Urinary bladder (tissue), 4 donors: Measurements from ENCODE around the gene KRT31. TPM values are rescaled to one million over a fixed set of nuclear protein-coding genes. Genes with fewer than 3 reads are reported as not detected.
"Not testable (repeated sequence)": the region's sequence is repeated elsewhere in the genome, so short reads cannot be mapped to it uniquely, and the experiment has no call there.

ENCODE experiments used
- DNase-seq: peaks from one replicate; pipeline ENCODE4 v3.0.0-alpha.2; 2015; ENCODE audit errors: extremely low spot score
- H3K27ac ChIP-seq: one replicate; pipeline ENCODE4 v1.5.1; 2013; ENCODE audit warnings: low read depth, mild to moderate bottlenecking, moderate library complexity
- H3K36me3 ChIP-seq: one replicate; pipeline ENCODE4 v1.6.1; 2013; ENCODE audit warnings: mild to moderate bottlenecking, moderate library complexity; ENCODE audit not compliant: insufficient read depth
- H3K4me1 ChIP-seq: one replicate; pipeline ENCODE4 v1.6.1; 2013; ENCODE audit warnings: mild to moderate bottlenecking, moderate library complexity; ENCODE audit not compliant: insufficient read depth
- H3K4me3 ChIP-seq: one replicate; pipeline ENCODE4 v1.5.1; 2013; ENCODE audit warnings: low read depth, low read length
- whole genome bisulfite sequencing: extraction: QIAGEN DNeasy Blood & Tissue Kit; methylation state at CpG from one replicate; pipeline ENCODE4 v1.1.7; 2013; 5-methylcytosine and 5-hydroxymethylcytosine counted together
- polyA plus RNA-seq: library from polyadenylated mRNA; stranded (reverse); fragments of 200-250 nt; gene quantifications from one replicate; pipeline ENCODE4 v1.2.3, GENCODE V29; 2013
- total RNA-seq: library from RNA; depleted of rRNA; stranded (reverse); fragments of >200 nt; gene quantifications from one replicate; pipeline ENCODE4 v1.2.3, GENCODE V29; 2014
- donor health status: healthy with polysubstance abuse.
- donor health status: healthy.

KRT31 gene
- total and polyA plus RNA-seq, 2 donors = 0.16 TPM; not detected in 1

GRCh38 chr17:41363881-41364280, 33.5 kb downstream of the KRT31 start:
- H3K36me3 ChIP-seq = no peaks in the 10 kb centered on the region
- no peak overlapping the region for H3K27ac ChIP-seq
- no peaks in the 10 kb centered on the region for H3K4me1 ChIP-seq
- H3K4me3 ChIP-seq = no peak overlapping the region
- DNase-seq = no peak
- WGBS = 83% methylated on average over 2 of the region's 2 CpGs

- no peak for DNase-seq
- WGBS = 64% methylated on average over 5 of the region's 5 CpGs
- Histone ChIP-seq H3K27ac (no peak overlapping the region), H3K4me3 (no peak overlapping the region), H3K4me1 (no peaks in the 10 kb centered on the region), H3K36me3 (no peaks in the 10 kb centered on the region)
Observed at GRCh38 chr17:41360296-41360995, 37.0 kb downstream of the KRT31 start.

- Histone ChIP-seq H3K27ac (no peak overlapping the region), H3K36me3 (no peaks in the 10 kb centered on the region), H3K4me1 (no peaks in the 10 kb centered on the region), H3K4me3 (no peak overlapping the region)
- WGBS = 79% methylated on average over 4 of the region's 4 CpGs
- DNase-seq = no peak
Observed at GRCh38 chr17:41354536-41354935, 42.9 kb downstream of the KRT31 start.

GRCh38 chr17:41352597-41353366, 44.6 kb downstream of the KRT31 start:
- WGBS = 73% methylated on average over 7 of the region's 7 CpGs
- no peak overlapping the region for H3K27ac ChIP-seq
- DNase-seq = no peak
- no peaks in the 10 kb centered on the region for H3K4me1 ChIP-seq
- no peaks in the 10 kb centered on the region for H3K36me3 ChIP-seq
- H3K4me3 ChIP-seq = no peak overlapping the region

- no peaks in the 10 kb centered on the region for H3K36me3 ChIP-seq
- DNase-seq = no peak
- no peaks in the 10 kb centered on the region for H3K4me1 ChIP-seq
- H3K4me3 ChIP-seq = no peak overlapping the region
- WGBS = 83% methylated on average over 2 of the region's 2 CpGs
- H3K27ac ChIP-seq = no peak overlapping the region
Observed at GRCh38 chr17:41351177-41351576, 46.2 kb downstream of the KRT31 start.

GRCh38 chr17:41350381-41350878, 47.0 kb downstream of the KRT31 start, which contains the start of gene KRT33A:
TSS of gene KRT33A (minus strand) at chr17:41350828. CDS start at chr17:41350767, 61 bp downstream.
- H3K36me3 ChIP-seq, H3K27ac ChIP-seq, H3K4me3 ChIP-seq, H3K4me1 ChIP-seq, DNase-seq: not testable (repeated sequence)
- 89% methylated on average over 16 of the region's 16 CpGs for WGBS

GRCh38 chr17:41347869-41348760, 49.3 kb downstream of the KRT31 start:
- Histone ChIP-seq H3K36me3 (no peaks in the 10 kb centered on the region), H3K4me3 (no peak overlapping the region), H3K27ac (no peak overlapping the region), H3K4me1 (no peaks in the 10 kb centered on the region)
- 80% methylated on average over 7 of the region's 7 CpGs for WGBS
- DNase-seq = no peak

GRCh38 chr17:41346421-41346820, 51.0 kb downstream of the KRT31 start:
- WGBS = 93% methylated on average over 16 of the region's 16 CpGs

GRCh38 chr17:41345992-41346391, 51.4 kb downstream of the KRT31 start:
- Histone ChIP-seq H3K4me3 (no peak overlapping the region), H3K36me3 (no peaks in the 10 kb centered on the region), H3K27ac (no peak overlapping the region), H3K4me1 (no peaks in the 10 kb centered on the region)
- WGBS = 82% methylated on average over 3 of the region's 3 CpGs
- no peak for DNase-seq

More at GRCh38 chr17:41346421-41346820, 51.0 kb downstream of the KRT31 start:
- not testable (repeated sequence) for H3K27ac ChIP-seq, DNase-seq, H3K4me3 ChIP-seq, H3K4me1 ChIP-seq, H3K36me3 ChIP-seq

Other genes starting within 250 kb of the KRT31 start
Only the 30 nearest of the 31 such genes appear.
- gene KRTAP4-4, start 236.9 kb downstream of the KRT31 start, total RNA-seq = not detected
- gene KRTAP4-4, start 236.9 kb downstream of the KRT31 start, polyA plus RNA-seq = not detected
- not detected for gene KRTAP4-3, start 229.4 kb downstream of the KRT31 start, total RNA-seq
- gene KRTAP4-3, start 229.4 kb downstream of the KRT31 start, polyA plus RNA-seq = not detected
- not detected for gene KRTAP4-2, start 219.4 kb downstream of the KRT31 start, total RNA-seq
- gene KRTAP4-2, start 219.4 kb downstream of the KRT31 start, polyA plus RNA-seq = not detected
- gene KRTAP4-1, start 212.7 kb downstream of the KRT31 start, total RNA-seq = not detected
- not detected for gene KRTAP4-1, start 212.7 kb downstream of the KRT31 start, polyA plus RNA-seq
- gene KRTAP9-1, start 207.7 kb downstream of the KRT31 start, total RNA-seq = not detected
- not detected for gene KRTAP9-1, start 207.7 kb downstream of the KRT31 start, polyA plus RNA-seq
- gene KRTAP9-2, start 171.0 kb downstream of the KRT31 start, total RNA-seq = not detected
- not detected for gene KRTAP9-2, start 171.0 kb downstream of the KRT31 start, polyA plus RNA-seq
- not detected for gene KRTAP9-3, start 165.2 kb downstream of the KRT31 start, total RNA-seq
- not detected for gene KRTAP9-3, start 165.2 kb downstream of the KRT31 start, polyA plus RNA-seq
- not detected for gene KRTAP9-8, start 159.6 kb downstream of the KRT31 start, total RNA-seq
- not detected for gene KRTAP9-8, start 159.6 kb downstream of the KRT31 start, polyA plus RNA-seq
- gene KRTAP9-4, start 147.9 kb downstream of the KRT31 start, total RNA-seq = not detected
- not detected for gene KRTAP9-4, start 147.9 kb downstream of the KRT31 start, polyA plus RNA-seq
- not detected for gene KRTAP9-9, start 142.2 kb downstream of the KRT31 start, total RNA-seq
- not detected for gene KRTAP9-9, start 142.2 kb downstream of the KRT31 start, polyA plus RNA-seq
- gene KRTAP9-6, start 132.2 kb downstream of the KRT31 start, total RNA-seq = not detected
- not detected for gene KRTAP9-6, start 132.2 kb downstream of the KRT31 start, polyA plus RNA-seq
- gene KRTAP9-7, start 121.9 kb downstream of the KRT31 start, total RNA-seq = not detected
- gene KRTAP9-7, start 121.9 kb downstream of the KRT31 start, polyA plus RNA-seq = not detected
- gene KRTAP29-1, start 94.8 kb downstream of the KRT31 start, total RNA-seq = not detected
- not detected for gene KRTAP29-1, start 94.8 kb downstream of the KRT31 start, polyA plus RNA-seq
- not detected for gene KRTAP16-1, start 88.3 kb downstream of the KRT31 start, total RNA-seq
- not detected for gene KRTAP16-1, start 88.3 kb downstream of the KRT31 start, polyA plus RNA-seq
- gene KRTAP17-1, start 81.9 kb downstream of the KRT31 start, total RNA-seq = not detected
- gene KRTAP17-1, start 81.9 kb downstream of the KRT31 start, polyA plus RNA-seq = not detected
- gene KRT33A, start 46.8 kb downstream of the KRT31 start, total RNA-seq = not detected
- gene KRT33A, start 46.8 kb downstream of the KRT31 start, polyA plus RNA-seq = not detected
- gene KRT33B, start 27.8 kb downstream of the KRT31 start, total RNA-seq = not detected
- not detected for gene KRT33B, start 27.8 kb downstream of the KRT31 start, polyA plus RNA-seq
- not detected for gene KRT34, start 15.3 kb downstream of the KRT31 start, total RNA-seq
- gene KRT34, start 15.3 kb downstream of the KRT31 start, polyA plus RNA-seq = not detected
- gene KRT37, start 27.0 kb upstream of the KRT31 start, total RNA-seq = not detected
- not detected for gene KRT37, start 27.0 kb upstream of the KRT31 start, polyA plus RNA-seq
- not detected for gene KRT38, start 43.4 kb upstream of the KRT31 start, total RNA-seq
- gene KRT38, start 43.4 kb upstream of the KRT31 start, polyA plus RNA-seq = not detected
- not detected for gene KRT32, start 69.8 kb upstream of the KRT31 start, total RNA-seq
- not detected for gene KRT32, start 69.8 kb upstream of the KRT31 start, polyA plus RNA-seq
- not detected for gene KRT35, start 83.5 kb upstream of the KRT31 start, total RNA-seq
- gene KRT35, start 83.5 kb upstream of the KRT31 start, polyA plus RNA-seq = not detected
- not detected for gene KRT36, start 92.3 kb upstream of the KRT31 start, total RNA-seq
- gene KRT36, start 92.3 kb upstream of the KRT31 start, polyA plus RNA-seq = not detected
- gene KRT13, start 108.0 kb upstream of the KRT31 start, total RNA-seq = 356 TPM
- gene KRT13, start 108.0 kb upstream of the KRT31 start, polyA plus RNA-seq = 401 TPM
- gene KRT15, start 121.3 kb upstream of the KRT31 start, total RNA-seq = 4.7 TPM
- gene KRT15, start 121.3 kb upstream of the KRT31 start, polyA plus RNA-seq = 11.9 TPM
- 299 TPM for gene KRT19, start 130.7 kb upstream of the KRT31 start, total RNA-seq
- gene KRT19, start 130.7 kb upstream of the KRT31 start, polyA plus RNA-seq = 418 TPM
- gene KRT9, start 174.5 kb upstream of the KRT31 start, total RNA-seq = not detected
- not detected for gene KRT9, start 174.5 kb upstream of the KRT31 start, polyA plus RNA-seq
- not detected for gene KRT14, start 189.3 kb upstream of the KRT31 start, total RNA-seq
- gene KRT14, start 189.3 kb upstream of the KRT31 start, polyA plus RNA-seq = 0.14 TPM
- not detected for gene KRT16, start 215.2 kb upstream of the KRT31 start, total RNA-seq
- gene KRT16, start 215.2 kb upstream of the KRT31 start, polyA plus RNA-seq = 0.20 TPM
- gene KRT17, start 227.0 kb upstream of the KRT31 start, total RNA-seq = 33.5 TPM
- gene KRT17, start 227.0 kb upstream of the KRT31 start, polyA plus RNA-seq = 72.1 TPM